Spleen (tissue), 11 donors: ENCODE measurements around the gene LRP1. TPM values are rescaled to one million over a fixed set of nuclear protein-coding genes. Genes with fewer than 3 reads are reported as not detected.
A peak's percentile ranks its signal among the peaks of the same experiment; 100 is the strongest.

ENCODE experiments used
- DNase-seq: peaks from one replicate; pipeline ENCODE4 v3.0.0-alpha.2; 2020
- H3K27ac ChIP-seq, 8 donors: fragments of 200-600 bp; sonication (generic) in 7 of 8; 1 replicate in 4 of 8; 2 replicates in 4 of 8; pipeline versions ENCODE4 v1.5.0 to v1.8.0; 2016 to 2021; ENCODE audit warnings: inconsistent platforms in 4 of 8, mild to moderate bottlenecking in 4 of 8, moderate library complexity in 1 of 8
- H3K27me3 ChIP-seq, 7 donors: fragments of 200-600 bp; sonication (generic) in 6 of 7; replicated peaks in 1 of 7; 1 replicate in 4 of 7; 2 replicates in 3 of 7; pipeline versions ENCODE4 v1.5.0 to v1.8.0; 2016 to 2021; ENCODE audit warnings: inconsistent platforms in 3 of 7, mild to moderate bottlenecking in 1 of 7
- H3K36me3 ChIP-seq, 6 donors: fragments of 200-600 bp; sonication (generic) in 5 of 6; 1 replicate in 4 of 6; 2 replicates in 2 of 6; pipeline versions ENCODE4 v1.5.0 to v1.8.0; 2016 to 2021; ENCODE audit warnings: inconsistent platforms in 2 of 6
- H3K4me1 ChIP-seq, 6 donors: fragments of 200-600 bp; sonication (generic) in 5 of 6; 1 replicate in 3 of 6; 2 replicates in 3 of 6; pipeline versions ENCODE4 v1.5.0 to v1.8.0; 2016 to 2021; ENCODE audit warnings: inconsistent platforms in 3 of 6
- H3K4me3 ChIP-seq, 8 donors: fragments of 200-600 bp; sonication (generic) in 7 of 8; 1 replicate in 4 of 8; 2 replicates in 4 of 8; pipeline versions ENCODE4 v1.5.0 to v1.8.0; 2016 to 2021; ENCODE audit warnings: inconsistent platforms in 4 of 8, mild to moderate bottlenecking in 4 of 8, moderate library complexity in 2 of 8
- H3K9me3 ChIP-seq, 8 donors: fragments of 200-600 bp; sonication (generic) in 7 of 8; 1 replicate in 4 of 8; 2 replicates in 4 of 8; pipeline versions ENCODE4 v1.5.0 to v1.8.0; 2016 to 2021; ENCODE audit warnings: inconsistent platforms in 4 of 8
- POLR2A ChIP-seq, 3 donors: fragments of 450-650 bp; IDR thresholded peaks; one replicate each; pipeline ENCODE4 v1.5.1; 2017; ENCODE audit warnings: antibody characterized with exemption in 3 of 3, mild to moderate bottlenecking in 1 of 3
- POLR2AphosphoS5 ChIP-seq, 3 donors: sonication (generic); formaldehyde crosslinking; IDR thresholded peaks; one replicate each; pipeline ENCODE4 v1.5.1; 2017; ENCODE audit warnings: antibody characterized with exemption in 3 of 3
- WGBS, 5 donors: extraction: QIAGEN DNeasy Blood & Tissue Kit in 3 of 5; methylation state at CpG; one replicate each; pipeline versions ENCODE4 v1.1.5 to v1.1.7; 2013 to 2018; 5-methylcytosine and 5-hydroxymethylcytosine counted together
- intact Hi-C: fragments of 100-400 bp; cut with DNase I; formaldehyde crosslinking; loops from one replicate; pipeline ENCODE4 v1.15.0; 2023; ENCODE audit warnings: low total_unique reads
- polyA plus RNA-seq, 3 donors: library from polyadenylated mRNA; stranded (reverse); fragments of 200-250 nt; gene quantifications; one replicate each; pipeline ENCODE4 v1.2.1, GENCODE V29; 2013
- total RNA-seq, 7 donors: library from RNA; depleted of rRNA in 3 of 7; stranded (reverse); fragments of >200 nt in 3 of 7; fragmentation: NEBNext Ultra II Directional in 4 of 7; extraction: Animal tissue kit (Norgen Biotek cat#: 25700) in 4 of 7; gene quantifications; one replicate each; pipeline versions ENCODE4 v1.1.0 to v1.2.1, GENCODE V29; 2016 to 2021
- TF ChIP-seq, protein P1 (sequence below), 11 experiments: fragments of 200-600 bp in 7 of 11; fragments of 450-650 bp in 4 of 11; sonication (generic) in 4 of 11; IDR thresholded peaks in 8 of 11; conservative IDR thresholded peaks in 3 of 11; 1 replicate in 7 of 11; 2 replicates in 4 of 11; pipeline versions ENCODE4 v1.4.0 to v1.8.0; 2016 to 2021; ENCODE audit warnings: antibody characterized with exemption in 11 of 11, inconsistent platforms in 4 of 11, mild to moderate bottlenecking in 1 of 11
- donor health status: healthy with polysubstance abuse.
- donor health status: DM: no; HTN: no; CAD: no; lungs with moderate emphysema.
- donor health status: DM: no; HTN: no; CAD: no.
- donor health status: Bipolar disorder and iron deficiency.
- donor health status: healthy.
- donor health status: DM: no; HTN: no; CAD: no.
- donor health status: DM: yes; HTN: yes; CAD: no.

The LRP1 gene
- total and polyA plus RNA-seq, 10 donors, result 8.9 to 216 (median 159) TPM

DNA sequence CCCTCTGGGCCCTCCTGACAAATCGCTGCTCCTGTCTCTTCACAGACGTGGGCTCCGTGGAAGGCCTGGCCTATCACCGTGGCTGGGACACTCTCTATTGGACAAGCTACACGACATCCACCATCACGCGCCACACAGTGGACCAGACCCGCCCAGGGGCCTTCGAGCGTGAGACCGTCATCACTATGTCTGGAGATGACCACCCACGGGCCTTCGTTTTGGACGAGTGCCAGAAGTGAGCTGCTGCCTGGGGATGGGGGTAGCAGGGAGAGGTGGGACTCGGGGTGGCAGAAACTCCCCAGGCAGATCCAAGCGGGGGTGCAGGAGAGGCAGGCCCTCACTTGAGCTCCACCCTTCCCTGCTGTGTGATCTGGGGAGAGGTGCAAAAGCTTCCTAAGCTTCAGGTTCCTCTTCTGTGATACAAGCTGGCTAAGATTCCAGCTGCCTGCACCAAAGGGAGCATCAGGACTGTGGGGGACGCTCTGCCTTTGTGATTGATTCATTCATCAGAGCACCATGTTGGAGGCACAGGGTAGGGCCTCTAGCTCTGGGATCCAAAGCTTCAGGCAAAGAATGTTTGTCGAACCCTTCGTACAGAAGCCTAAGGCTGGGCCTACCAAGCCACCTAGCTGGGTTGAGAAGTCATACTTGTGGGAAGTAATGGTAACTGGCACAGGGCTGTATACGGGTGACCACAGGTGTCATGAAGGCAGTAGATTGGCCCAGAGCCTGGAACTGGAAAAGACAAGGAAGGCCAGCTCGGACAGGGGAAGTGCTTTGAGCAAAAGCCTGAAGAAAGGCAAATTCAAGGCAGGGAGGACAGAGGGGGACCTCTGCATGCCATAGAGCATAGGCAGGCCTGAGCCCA lies 59.2 kb downstream of the LRP1 start:
- Histone ChIP-seq H3K36me3 (peaks cover 0 to 94% (median 16%) of the 10 kb centered on the region in 6 donors), H3K4me1 (peaks cover 0 to 6% (median 0%) of the 10 kb centered on the region in 6 donors), H3K9me3 (no peaks in the 10 kb centered on the region), H3K27me3 (no peaks in the 10 kb centered on the region), H3K4me3 (no peak overlapping the region), H3K27ac (no peak overlapping the region)
- no peak for DNase-seq
- TF ChIP-seq, protein P1, sequence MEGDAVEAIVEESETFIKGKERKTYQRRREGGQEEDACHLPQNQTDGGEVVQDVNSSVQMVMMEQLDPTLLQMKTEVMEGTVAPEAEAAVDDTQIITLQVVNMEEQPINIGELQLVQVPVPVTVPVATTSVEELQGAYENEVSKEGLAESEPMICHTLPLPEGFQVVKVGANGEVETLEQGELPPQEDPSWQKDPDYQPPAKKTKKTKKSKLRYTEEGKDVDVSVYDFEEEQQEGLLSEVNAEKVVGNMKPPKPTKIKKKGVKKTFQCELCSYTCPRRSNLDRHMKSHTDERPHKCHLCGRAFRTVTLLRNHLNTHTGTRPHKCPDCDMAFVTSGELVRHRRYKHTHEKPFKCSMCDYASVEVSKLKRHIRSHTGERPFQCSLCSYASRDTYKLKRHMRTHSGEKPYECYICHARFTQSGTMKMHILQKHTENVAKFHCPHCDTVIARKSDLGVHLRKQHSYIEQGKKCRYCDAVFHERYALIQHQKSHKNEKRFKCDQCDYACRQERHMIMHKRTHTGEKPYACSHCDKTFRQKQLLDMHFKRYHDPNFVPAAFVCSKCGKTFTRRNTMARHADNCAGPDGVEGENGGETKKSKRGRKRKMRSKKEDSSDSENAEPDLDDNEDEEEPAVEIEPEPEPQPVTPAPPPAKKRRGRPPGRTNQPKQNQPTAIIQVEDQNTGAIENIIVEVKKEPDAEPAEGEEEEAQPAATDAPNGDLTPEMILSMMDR (IDR thresholded peaks at IDR 0.05 in 8 of 11, conservative IDR thresholded peaks at IDR 0.05 in 3 of 11), result no peak
- TF ChIP-seq POLR2AphosphoS5 (IDR thresholded peaks at IDR 0.05), result peak in 1 of 3 donors; percentile 41
- intact Hi-C loops, result no loop called here
- 79 to 85% (median 81%) methylated on average over 13 to 21 of the region's 21 CpGs for WGBS, 5 donors

DNA sequence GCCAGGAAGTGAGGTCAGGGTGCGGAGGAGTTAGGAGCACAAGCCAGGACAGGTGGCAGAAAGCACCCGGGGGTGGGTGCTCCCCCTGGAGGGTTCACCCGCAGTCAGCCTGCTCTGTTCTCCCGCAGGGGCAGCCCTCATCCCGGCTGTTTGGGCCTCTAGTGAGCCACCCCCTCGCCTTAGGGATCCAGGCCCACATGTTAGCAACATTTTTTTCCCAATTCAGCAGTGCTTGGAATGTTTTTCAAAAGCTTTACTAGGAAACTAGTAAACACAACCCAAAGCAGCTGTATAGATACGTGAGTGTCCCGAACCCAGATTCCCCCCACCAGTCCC lies 59.8 kb downstream of the LRP1 start:
- H3K27ac ChIP-seq, result no peak overlapping the region
- TF ChIP-seq POLR2A (IDR thresholded peaks at IDR 0.05) (no peak), POLR2AphosphoS5 (IDR thresholded peaks at IDR 0.05) (no peak)
- TF ChIP-seq, protein P1 (IDR thresholded peaks at IDR 0.05 in 8 of 11, conservative IDR thresholded peaks at IDR 0.05 in 3 of 11), result no peak
- H3K4me1 ChIP-seq, result peaks cover 0 to 3% (median 0%) of the 10 kb centered on the region in 6 donors
- no peak for DNase-seq
- H3K27me3 ChIP-seq, result no peaks in the 10 kb centered on the region
- intact Hi-C loops, result no loop called here
- H3K4me3 ChIP-seq, result no peak overlapping the region
- no peaks in the 10 kb centered on the region for H3K9me3 ChIP-seq
- peaks cover 0 to 100% (median 16%) of the 10 kb centered on the region in 6 donors for H3K36me3 ChIP-seq
- WGBS, 5 donors, result 71 to 88% (median 80%) methylated on average over 8 of the region's 8 CpGs

DNA sequence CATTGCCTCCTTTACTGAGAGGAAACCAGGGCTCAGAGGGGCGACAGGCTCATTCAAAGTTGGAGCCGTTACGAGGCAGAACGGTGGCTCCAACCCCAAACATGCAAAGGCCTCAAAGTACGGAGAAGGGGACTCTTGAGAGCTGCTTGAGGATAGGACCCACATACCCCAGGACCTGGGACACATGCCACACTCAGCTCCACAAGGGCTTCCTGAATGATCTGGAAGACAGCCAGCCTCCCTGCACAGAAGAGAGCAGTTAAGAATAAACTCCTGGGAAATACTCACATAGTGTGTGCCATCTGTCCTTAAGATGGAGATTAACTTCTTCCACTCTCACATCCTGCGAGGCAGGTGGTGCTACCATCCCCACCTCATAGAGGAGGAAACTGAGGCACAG lies 61.8 kb downstream of the LRP1 start:
- Histone ChIP-seq H3K4me3 (no peak overlapping the region), H3K4me1 (no peaks in the 10 kb centered on the region), H3K36me3 (peaks cover 0 to 100% (median 18%) of the 10 kb centered on the region in 6 donors), H3K27ac (no peak overlapping the region), H3K27me3 (no peaks in the 10 kb centered on the region), H3K9me3 (no peaks in the 10 kb centered on the region)
- no peak for DNase-seq
- TF ChIP-seq POLR2AphosphoS5 (IDR thresholded peaks at IDR 0.05) (no peak), POLR2A (IDR thresholded peaks at IDR 0.05) (no peak)
- TF ChIP-seq, protein P1 (IDR thresholded peaks at IDR 0.05 in 8 of 11, conservative IDR thresholded peaks at IDR 0.05 in 3 of 11), result no peak
- WGBS, 5 donors, result 48 to 74% (median 62%) methylated on average over 2 to 6 of the region's 6 CpGs
- intact Hi-C loops, result no loop called here

DNA sequence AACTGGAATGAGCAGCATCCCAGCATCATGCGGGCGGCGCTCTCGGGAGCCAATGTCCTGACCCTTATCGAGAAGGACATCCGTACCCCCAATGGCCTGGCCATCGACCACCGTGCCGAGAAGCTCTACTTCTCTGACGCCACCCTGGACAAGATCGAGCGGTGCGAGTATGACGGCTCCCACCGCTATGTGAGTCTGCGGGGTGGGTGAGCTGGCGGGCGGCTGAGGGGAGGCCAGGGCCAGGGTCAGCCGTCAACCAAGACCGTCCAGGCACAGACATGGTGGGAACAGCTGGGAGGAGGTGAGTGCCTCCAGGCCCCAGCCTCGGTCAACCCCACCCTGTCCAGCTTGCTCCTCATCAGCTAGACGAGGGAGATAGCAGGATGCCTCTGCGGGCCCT lies 62.5 kb downstream of the LRP1 start:
- no peaks in the 10 kb centered on the region for H3K4me1 ChIP-seq
- WGBS, 5 donors, result 93 to 98% (median 95%) methylated on average over 16 to 23 of the region's 23 CpGs
- H3K27ac ChIP-seq, result no peak overlapping the region
- no peak for TF ChIP-seq POLR2AphosphoS5 (IDR thresholded peaks at IDR 0.05)
- TF ChIP-seq, protein P1 (IDR thresholded peaks at IDR 0.05 in 8 of 11, conservative IDR thresholded peaks at IDR 0.05 in 3 of 11), result no peak
- no peak for TF ChIP-seq POLR2A (IDR thresholded peaks at IDR 0.05)
- intact Hi-C loops, result no loop called here
- H3K27me3 ChIP-seq, result no peaks in the 10 kb centered on the region
- H3K36me3 ChIP-seq, result peaks cover 0 to 100% (median 25%) of the 10 kb centered on the region in 6 donors
- no peaks in the 10 kb centered on the region for H3K9me3 ChIP-seq
- DNase-seq, result no peak
- no peak overlapping the region for H3K4me3 ChIP-seq
